Posterior vena cava (tissue), 2 donors: ENCODE measurements around the gene PDE5A. TPM values are rescaled to one million over a fixed set of nuclear protein-coding genes. Genes with fewer than 3 reads are reported as not detected.

Experiments
- DNase-seq: peaks from one replicate; pipeline ENCODE4 v3.0.0-alpha.2; 2020; ENCODE audit warnings: low spot score
- intact Hi-C, 2 donors: fragments of 100-400 bp; cut with DNase I; formaldehyde crosslinking; loops; one replicate each; pipeline versions ENCODE4 v1.14.1 to v1.14.2; 2022 to 2023
- total RNA-seq, 2 donors: library from RNA; stranded (reverse); fragmentation: NEBNext Ultra II Directional; extraction: Animal tissue kit (Norgen Biotek cat#: 25700); gene quantifications; one replicate each; pipeline ENCODE4 v1.2.1, GENCODE V29; 2021
- donor health status: DM: yes; HTN: yes; CAD: no.
- donor health status: DM: yes; HTN: yes; CAD: no.

Gene PDE5A
- total RNA-seq, 2 donors from 2014 or later, result 80.4 to 87.1 TPM

GRCh38 chr4:119532319-119532718 is 96.3 kb downstream of the PDE5A start:
- no peak for DNase-seq
- intact Hi-C loops, result no loop called here

- DNase-seq, result no peak
- intact Hi-C loops, result no loop called here
Measured at GRCh38 chr4:119529788-119530187, 98.8 kb downstream of the PDE5A start.

GRCh38 chr4:119526786-119527550 is 101.6 kb downstream of the PDE5A start:
- intact Hi-C loops, result no loop called here
- DNase-seq, result no peak

DNA sequence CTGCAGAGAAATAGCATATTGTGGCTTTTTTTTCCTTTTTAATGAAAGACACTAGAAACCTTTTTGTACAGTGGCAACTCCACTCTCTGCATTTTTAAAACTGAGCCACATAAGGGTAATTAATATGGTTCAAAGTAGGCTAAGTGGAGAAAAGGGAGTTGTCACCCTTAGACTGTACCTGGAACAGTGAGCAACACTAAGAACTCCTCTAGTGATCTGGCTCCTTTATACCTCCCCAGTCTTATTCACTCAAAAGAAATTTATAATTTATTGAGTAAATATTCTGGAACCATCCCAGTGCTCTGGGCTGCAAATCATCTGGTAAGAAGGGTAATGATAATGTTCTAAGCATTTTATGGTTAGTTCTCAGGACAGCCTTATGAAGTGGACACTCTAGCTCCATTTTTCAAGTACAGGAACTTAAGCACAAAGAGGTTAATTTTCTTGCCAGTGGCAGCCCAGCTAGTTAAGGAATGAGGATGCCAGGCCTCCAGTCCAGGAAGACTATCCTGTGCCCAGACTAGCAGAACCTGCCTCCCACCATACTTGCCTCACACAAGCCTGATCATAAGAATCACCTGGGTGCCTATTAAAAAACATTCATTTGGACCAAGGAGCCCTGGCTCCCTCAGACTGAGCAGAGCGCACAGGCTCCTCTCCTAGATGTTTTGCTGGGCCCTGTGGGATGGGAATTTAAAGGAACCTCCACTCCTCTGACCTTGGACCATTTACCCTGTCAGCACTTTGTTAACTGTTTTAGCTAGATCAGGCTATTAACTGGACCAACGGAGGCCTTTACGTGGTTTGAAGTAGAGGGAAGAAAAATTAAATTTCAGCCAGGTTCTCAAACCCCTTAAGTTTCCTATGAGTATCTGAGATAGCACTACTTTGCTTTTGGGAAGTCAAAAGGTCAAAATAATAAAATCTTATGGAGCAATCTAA is 102.6 kb downstream of the PDE5A start:
- no peak for DNase-seq
- intact Hi-C loops, result no loop called here

DNA sequence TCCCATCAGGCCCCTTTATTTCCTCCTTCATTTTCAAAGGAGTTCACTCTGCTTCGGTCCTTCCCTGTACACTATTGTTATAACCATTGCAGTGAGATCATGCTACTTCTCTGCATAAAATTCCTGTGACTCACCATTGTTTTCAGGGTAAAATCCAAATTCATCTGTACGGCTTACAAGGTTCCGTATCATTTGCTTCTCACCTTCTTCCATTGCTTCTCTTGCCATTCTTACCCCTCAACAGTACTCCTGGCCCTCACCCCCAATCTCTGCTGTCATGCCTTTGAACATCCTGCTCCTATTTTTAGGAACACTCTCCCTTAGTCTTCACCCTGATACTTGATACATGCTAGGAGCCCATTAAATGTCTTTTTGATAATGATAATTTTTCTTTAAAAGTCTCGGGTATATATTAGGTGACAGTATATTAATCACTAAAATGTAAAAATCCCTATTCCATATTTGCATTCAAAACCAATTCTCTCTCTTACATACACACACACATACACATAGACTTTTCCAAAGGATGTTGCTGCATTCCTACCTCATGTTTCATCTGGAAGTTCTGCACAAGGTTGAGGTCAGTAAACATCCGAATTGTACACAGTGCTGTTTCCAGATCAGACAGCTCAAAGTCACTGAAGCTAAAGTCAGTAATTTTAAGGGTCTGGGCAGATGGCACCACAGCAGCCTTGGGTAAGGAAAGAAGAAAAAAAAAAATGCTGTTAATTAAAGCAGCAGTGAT is 103.4 kb downstream of the PDE5A start:
- DNase-seq, result no peak
- intact Hi-C loops, result no loop called here

DNA sequence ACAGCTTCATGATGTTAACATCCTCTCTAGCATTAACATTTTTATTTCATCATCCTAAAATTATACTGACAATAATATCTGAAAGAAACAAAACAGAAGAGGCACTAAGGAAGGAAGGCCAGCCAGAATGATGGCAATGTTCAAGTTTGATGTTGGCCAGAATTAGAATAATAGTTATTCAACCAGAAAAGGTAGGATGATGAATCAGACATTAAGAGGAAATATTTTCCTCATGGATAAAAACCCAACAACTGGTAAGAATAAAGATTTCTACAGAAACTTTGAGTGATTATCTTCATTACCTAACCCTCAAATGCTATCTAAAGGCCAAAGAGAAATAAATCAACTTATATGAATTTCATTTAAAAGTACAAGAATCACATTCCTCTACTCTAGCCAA is 105.2 kb downstream of the PDE5A start:
- intact Hi-C loops, result no loop called here
- DNase-seq, result no peak

DNA sequence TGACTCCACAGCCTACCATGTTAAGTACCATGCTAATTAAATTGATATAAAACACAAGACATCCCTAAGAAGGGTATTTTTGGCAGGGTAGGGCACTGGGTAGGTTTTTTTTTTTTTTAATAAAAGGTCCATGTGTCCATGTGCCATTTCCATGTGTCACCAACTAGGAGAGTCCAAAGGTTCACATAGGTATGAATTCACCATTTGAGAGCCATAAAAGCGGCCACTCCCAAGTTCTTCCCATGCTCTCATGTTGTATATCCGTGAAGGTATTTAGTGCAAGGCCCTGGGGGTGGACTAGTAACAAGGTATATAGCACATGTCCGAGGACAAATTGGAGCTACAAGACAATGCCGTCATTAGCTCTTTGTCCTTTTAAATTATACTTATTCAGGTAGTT is 107.3 kb downstream of the PDE5A start:
- intact Hi-C loops, result no loop called here
- no peak for DNase-seq

DNA sequence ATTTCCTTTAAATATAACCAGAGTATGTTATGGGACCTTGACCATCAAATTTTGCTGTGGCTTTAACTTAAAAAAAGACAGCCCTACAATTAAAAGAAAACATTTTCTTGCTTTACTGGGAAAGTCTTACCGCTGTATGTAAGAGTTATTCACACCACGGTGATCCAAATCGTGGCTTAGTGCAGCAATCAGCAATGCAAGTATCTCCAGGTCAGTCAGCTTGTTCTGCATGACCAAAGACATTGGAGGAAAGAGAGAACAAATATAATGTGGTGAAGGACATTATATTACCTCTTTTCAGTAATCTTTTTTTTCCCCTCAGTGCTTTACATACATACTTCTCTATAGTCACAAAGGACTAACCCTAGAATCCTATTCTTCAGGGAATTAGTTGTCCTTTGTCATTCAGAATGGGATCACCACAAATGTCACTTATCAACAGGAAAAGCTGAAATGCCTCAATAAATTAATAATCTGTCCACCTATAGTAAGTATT is 109.6 kb downstream of the PDE5A start:
- DNase-seq, result no peak
- intact Hi-C loops, result no loop called here

DNA sequence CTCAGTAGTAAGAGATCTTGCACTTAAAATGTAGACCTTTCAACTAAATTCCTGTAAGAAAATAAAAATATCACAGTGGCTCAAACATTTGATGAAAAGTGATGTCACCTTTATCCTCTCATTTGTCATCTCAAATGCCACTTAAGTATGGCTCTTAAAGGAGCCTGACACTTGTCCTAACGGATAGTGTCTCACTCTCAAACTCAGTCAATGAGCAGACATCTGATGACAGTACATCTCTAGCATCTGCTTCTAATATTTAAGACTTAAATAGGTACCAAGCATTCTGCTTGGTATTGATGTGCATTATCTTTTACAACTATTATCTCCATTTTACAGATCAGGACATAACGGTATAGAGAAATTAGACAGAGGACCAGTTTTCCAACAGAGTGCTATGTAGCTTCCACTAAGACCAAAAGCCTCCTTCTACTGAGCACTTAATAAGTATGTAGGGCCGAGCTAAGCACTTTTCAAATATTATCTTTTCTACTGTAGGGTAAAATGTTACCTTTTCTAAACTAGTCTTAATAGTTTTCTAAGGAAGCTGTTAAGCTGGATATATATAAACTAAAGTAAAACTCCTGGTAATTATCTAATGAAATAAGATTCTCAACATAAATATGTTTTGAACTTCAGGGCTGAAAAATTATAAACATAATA is 110.2 kb downstream of the PDE5A start:
- intact Hi-C loops, result no loop called here
- no peak for DNase-seq

- DNase-seq, result no peak
- intact Hi-C loops, result no loop called here
Measured at GRCh38 chr4:119517361-119518229, 111.0 kb downstream of the PDE5A start.

GRCh38 chr4:119512398-119512797 is 116.2 kb downstream of the PDE5A start:
- intact Hi-C loops, result no loop called here

DNA sequence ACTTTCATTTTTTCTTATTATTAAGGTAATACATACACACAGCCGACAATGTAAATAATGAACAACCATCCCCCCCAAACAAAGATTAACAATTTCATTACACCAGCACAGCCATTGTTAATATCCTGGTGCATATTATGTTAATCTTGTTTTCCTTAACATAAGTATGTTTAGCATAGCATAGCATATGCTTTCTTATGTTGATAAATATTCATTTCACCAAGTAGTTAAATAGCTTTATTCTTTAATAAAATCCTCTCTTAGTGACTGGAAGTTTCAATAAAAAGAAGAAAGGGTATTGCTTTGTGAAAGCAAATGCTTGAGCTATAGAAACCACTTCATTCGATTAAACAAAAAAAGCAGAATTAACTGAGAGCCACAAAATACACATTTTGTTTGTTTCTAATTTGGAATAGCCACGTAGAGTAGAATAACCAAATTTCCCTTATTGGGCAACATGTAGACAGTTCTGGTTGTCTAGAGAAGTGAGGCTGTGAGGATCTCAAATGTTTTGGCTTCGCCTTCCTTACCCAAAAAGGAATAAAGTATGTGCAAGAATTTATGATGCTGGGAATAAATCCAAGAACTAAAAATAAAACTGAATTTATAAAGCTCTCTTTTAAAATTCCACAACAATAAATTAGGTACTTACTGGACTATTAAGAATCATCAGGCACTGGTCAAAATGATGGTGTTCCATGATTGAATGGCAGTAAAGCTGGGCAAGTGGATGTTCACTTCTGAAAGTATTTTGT is 118.0 kb downstream of the PDE5A start:
- intact Hi-C loops, result no loop called here
- no peak for DNase-seq

More at GRCh38 chr4:119512398-119512797, 116.2 kb downstream of the PDE5A start:
- no peak for DNase-seq

GRCh38 chr4:119508281-119508680 is 120.3 kb downstream of the PDE5A start:
- DNase-seq, result no peak
- intact Hi-C loops, result no loop called here

DNA sequence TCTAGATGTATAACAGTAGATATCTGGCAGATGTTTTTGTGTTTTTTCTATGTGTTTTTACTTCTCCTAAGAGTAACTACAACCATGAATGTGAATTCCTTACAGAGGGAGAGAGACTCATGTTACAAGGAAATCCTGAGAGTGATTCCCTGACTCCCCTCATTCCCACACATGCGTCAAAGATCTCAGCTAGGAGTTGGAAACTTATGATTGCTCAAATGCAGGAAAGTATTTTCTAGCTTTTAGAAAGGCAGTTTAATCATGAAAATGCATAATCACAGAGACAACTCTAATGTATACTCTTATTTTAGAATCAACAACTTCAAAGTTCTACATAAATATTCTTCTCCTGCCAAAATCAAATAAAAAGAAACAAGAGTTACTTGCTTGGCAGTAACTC is 121.8 kb downstream of the PDE5A start:
- DNase-seq, result no peak
- intact Hi-C loops, result no loop called here

GRCh38 chr4:119504616-119505015 is 124.0 kb downstream of the PDE5A start:
- intact Hi-C loops, result no loop called here
- DNase-seq, result no peak

GRCh38 chr4:119501740-119502139 is 126.9 kb downstream of the PDE5A start:
- intact Hi-C loops, result no loop called here
- DNase-seq, result no peak

- DNase-seq, result no peak
- intact Hi-C loops, result no loop called here
Measured at GRCh38 chr4:119498527-119498926, 130.1 kb downstream of the PDE5A start.

DNA sequence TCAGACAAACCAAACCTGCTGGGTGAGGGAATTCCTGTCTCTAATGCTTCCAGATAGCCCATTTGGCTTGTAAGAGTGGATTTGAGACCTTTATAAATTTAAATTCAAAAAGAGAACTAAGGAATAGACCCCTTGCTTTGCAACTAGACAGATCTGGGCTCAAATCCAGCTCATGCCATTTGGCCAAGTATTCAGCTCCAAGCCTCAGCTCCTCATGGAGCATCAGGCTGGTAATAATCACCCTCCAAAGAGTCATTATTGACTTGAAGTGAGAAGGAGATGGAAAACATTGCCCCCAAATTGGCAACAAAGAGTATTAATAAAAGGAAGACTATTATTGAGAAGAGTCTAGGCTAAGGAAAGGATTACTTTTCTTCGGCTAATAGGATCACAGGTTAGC is 134.7 kb downstream of the PDE5A start:
- DNase-seq, result no peak
- intact Hi-C loops, result no loop called here
